AG04450 (cell line): Measurements from ENCODE around the gene IP6K1. TPM values are rescaled to one million over a fixed set of nuclear protein-coding genes. Genes with fewer than 3 reads are reported as not detected.

ENCODE experiments used
- CTCF ChIA-PET: fragments of 300-600, 350-600 bp; formaldehyde crosslinking; extraction: SDS; loops from one replicate; lab custom pipeline; 2022; ENCODE audit warnings: antibody characterized with exemption, inconsistent platforms; lab: Charles Lee
- POLR2A ChIA-PET: fragments of 350-600 bp; formaldehyde crosslinking; extraction: SDS; loops from one replicate; lab custom pipeline; 2021; ENCODE audit warnings: antibody characterized with exemption, inconsistent platforms; lab: Yijun Ruan, JAX
- DNase-seq: peaks from one replicate; pipeline ENCODE4 v3.0.0-alpha.2; 2011; ENCODE audit warnings: low read depth, low spot score
- H3K27ac ChIP-seq: one replicate; pipeline ENCODE4 v1.5.1; 2012; ENCODE audit warnings: low read depth, low read length, control low read depth
- H3K27me3 ChIP-seq: one replicate; pipeline ENCODE4 v1.6.0; 2012; ENCODE audit warnings: low read length; ENCODE audit not compliant: control insufficient read depth, insufficient read depth
- H3K4me3 ChIP-seq: 2 replicates; pipeline ENCODE4 v1.5.1; 2011; ENCODE audit warnings: mild to moderate bottlenecking, low read depth, low read length, control low read depth
- H3K9me3 ChIP-seq: 2 replicates; pipeline ENCODE4 v1.5.1; 2012; ENCODE audit warnings: low read length; ENCODE audit not compliant: control insufficient read depth, insufficient read depth
- polyA plus RNA-seq: library from polyadenylated mRNA; depleted of rRNA; stranded (reverse); fragments of >200 nt; gene quantifications from 2 replicates; pipeline ENCODE4 v1.2.3, GENCODE V29; 2011
- TF ChIP-seq, protein P1 (sequence below): IDR thresholded peaks from 2 replicates; pipeline ENCODE4 v1.5.1; 2011; ENCODE audit warnings: low read depth, low read length, control low read depth, inconsistent platforms

The IP6K1 gene
- polyA plus RNA-seq, 1 experiment, result 40.4 TPM

DNA sequence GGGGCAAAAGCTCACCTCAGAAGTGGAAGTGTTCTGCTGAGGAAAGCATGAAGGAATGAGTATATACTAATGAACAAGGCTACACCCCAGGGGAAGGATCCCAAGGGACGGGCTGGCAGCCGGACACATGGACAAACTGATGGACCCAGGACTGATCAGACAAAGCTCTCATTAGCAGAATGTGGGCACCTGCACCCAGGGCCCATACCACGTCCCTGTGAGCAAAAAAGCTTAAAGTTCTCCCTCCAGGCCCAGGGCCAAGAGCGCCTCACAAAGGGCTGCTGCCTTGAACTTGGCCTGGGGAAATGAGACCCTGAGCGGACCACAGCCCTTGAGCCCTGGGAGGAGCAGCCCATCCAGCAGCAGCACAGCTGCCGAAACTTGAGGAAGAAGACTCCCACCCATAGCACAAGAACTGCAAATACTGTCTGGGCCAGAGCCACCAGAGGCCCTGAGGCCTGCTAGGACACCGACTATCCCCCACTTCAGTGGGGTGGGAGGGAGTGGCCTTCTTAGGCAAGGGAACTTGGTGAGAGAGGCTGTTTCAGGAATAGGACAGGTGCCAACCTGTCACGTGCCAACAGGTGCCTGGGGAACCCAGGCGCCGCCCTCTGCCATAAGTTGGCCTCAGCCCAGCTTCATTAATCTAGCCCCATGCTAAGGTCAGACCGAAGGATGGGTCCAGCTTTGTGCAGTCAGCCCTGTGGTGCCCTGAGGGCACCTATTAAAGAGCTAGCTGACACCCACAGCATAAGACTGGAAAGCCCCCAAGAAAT, 60.2 kb downstream of the IP6K1 start:
- Histone ChIP-seq H3K27ac (no peak overlapping the region), H3K9me3 (no peaks in the 10 kb centered on the region), H3K27me3 (no peaks in the 10 kb centered on the region), H3K4me3 (no peak overlapping the region)
- DNase-seq, result no peak
- ChIA-PET POLR2A (no interaction called here), CTCF (no interaction called here)
- TF ChIP-seq, protein P1, sequence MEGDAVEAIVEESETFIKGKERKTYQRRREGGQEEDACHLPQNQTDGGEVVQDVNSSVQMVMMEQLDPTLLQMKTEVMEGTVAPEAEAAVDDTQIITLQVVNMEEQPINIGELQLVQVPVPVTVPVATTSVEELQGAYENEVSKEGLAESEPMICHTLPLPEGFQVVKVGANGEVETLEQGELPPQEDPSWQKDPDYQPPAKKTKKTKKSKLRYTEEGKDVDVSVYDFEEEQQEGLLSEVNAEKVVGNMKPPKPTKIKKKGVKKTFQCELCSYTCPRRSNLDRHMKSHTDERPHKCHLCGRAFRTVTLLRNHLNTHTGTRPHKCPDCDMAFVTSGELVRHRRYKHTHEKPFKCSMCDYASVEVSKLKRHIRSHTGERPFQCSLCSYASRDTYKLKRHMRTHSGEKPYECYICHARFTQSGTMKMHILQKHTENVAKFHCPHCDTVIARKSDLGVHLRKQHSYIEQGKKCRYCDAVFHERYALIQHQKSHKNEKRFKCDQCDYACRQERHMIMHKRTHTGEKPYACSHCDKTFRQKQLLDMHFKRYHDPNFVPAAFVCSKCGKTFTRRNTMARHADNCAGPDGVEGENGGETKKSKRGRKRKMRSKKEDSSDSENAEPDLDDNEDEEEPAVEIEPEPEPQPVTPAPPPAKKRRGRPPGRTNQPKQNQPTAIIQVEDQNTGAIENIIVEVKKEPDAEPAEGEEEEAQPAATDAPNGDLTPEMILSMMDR, result no peak

- H3K9me3 ChIP-seq, result no peaks in the 10 kb centered on the region
- DNase-seq, result no peak
- CTCF ChIA-PET, result no interaction called here
- H3K4me3 ChIP-seq, result peak overlapping the region; percentile 65
- H3K27me3 ChIP-seq, result no peaks in the 10 kb centered on the region
- peak overlapping the region; percentile 91 for H3K27ac ChIP-seq
- POLR2A ChIA-PET, result interaction anchor here (1.0 to 1.2 kb wide), 2 partner anchors 9 to 81 kb away, joined by 3 to 4 read pairs; no protein-coding TSS in a partner anchor
- TF ChIP-seq, protein P1, result no peak
Observed at GRCh38 chr3:49724586-49724985, 61.8 kb downstream of the IP6K1 start.

DNA sequence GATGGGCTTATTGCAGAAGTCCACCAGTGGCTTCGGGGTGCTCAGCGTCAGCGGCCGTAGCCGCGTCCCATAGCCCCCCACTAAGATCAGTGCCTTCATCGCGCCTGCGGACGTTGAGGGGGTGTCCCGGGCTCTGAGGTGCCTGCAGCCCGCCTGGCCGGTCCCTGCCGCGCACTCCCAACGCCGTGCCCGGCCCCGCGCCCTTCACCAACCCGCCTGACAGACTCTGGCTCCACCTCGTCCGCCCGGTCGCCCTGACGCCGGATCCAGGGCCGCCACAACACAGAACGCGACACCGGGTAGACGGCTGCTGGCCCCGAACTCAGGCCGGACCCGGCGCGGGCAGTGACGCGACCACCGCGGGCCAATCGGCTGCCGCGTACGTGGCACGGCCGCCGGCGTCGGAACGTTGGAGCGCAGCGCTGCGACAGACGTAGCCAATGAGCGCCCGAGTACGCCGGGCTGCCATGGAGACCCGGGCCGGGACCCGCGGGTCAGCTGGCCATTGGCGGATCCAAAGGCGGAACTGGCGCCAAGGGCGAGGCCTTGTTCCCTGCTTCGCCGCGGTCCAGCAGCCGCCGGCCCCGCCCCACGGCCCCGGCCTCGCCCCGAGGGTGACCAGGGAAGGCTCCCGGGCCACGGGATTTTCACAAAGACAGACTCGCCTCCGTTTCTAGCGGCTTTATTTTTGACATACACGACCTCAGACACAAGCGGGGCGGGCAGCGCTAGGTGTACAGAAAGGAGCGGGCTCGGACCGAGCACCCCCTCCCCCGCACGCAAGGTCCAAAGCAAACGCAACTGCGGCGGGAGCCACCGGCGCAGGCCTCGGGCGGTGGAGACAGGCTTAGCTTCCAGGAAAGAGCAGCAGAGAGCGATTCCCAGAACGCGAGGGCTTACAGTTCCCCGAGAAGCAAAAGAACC, 62.5 kb downstream of the IP6K1 start, which contains the start of gene GMPPB:
TSS of gene GMPPB (minus strand) at position 324 of the 924 bp plus-strand sequence. CDS start at position 99, 225 bp downstream.
- Histone ChIP-seq H3K27ac (peak within 1 kb of the TSS; percentile 91), H3K27me3 (no peaks in the 10 kb centered on the region), H3K4me3 (peak within 1 kb of the TSS; percentile 100), H3K9me3 (peaks cover under 1% of the 10 kb centered on the region; the same call in 1 of the 2 replicates)
- TF ChIP-seq, protein P1, result no peak
- CTCF ChIA-PET, result interaction anchor here (1.0 kb wide), 1 partner anchor 79 kb away, joined by 3 read pairs; the partner anchor contains the start of gene INKA1
- peak; percentile 89 for DNase-seq
- POLR2A ChIA-PET, result interaction anchor here (1.0 to 1.2 kb wide), 2 partner anchors 8 to 82 kb away, joined by 3 to 4 read pairs; no protein-coding TSS in a partner anchor

DNA sequence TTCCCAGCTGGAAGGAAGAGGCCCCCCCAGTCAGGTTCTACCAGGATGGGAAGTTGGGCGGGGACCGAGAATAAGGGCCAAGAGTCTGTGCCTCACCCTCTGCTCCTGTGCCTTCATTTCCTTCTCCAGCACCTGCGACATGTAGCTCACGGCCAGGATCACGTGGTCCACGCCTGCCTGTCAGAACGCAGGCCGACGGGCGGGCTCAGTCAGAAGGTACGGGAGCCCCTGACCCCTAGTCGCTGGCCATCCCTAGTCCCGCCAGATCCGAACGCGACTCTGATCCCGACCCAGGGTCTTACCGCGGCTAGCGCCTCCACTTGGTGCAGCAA, 63.1 kb downstream of the IP6K1 start:
- no peak for DNase-seq
- Histone ChIP-seq H3K9me3 (peaks cover 7% of the 10 kb centered on the region; the same call in 1 of the 2 replicates), H3K27ac (peak overlapping the region; percentile 87), H3K4me3 (peak overlapping the region; percentile 100), H3K27me3 (no peaks in the 10 kb centered on the region)
- POLR2A ChIA-PET, result interaction anchor here (1.0 to 1.2 kb wide), 2 partner anchors 8 to 82 kb away, joined by 3 to 4 read pairs; no protein-coding TSS in a partner anchor
- CTCF ChIA-PET, result interaction anchor here (1.0 to 1.1 kb wide), 2 partner anchors 20 to 80 kb away, joined by 3 read pairs; partner anchors contain the start of gene INKA1
- TF ChIP-seq, protein P1, result no peak
